AG09309 (cell line): Measurements from ENCODE around the gene SYNDIG1.

Experiments used
- DNase-seq: peaks from one replicate; pipeline ENCODE4 v3.0.0-alpha.2; 2010; ENCODE audit warnings: low read depth
- H3K4me3 ChIP-seq: 2 replicates; pipeline ENCODE4 v1.5.1; 2011; ENCODE audit warnings: mild to moderate bottlenecking, low read depth, low read length, moderate library complexity; ENCODE audit not compliant: control insufficient read depth
- CTCF ChIP-seq: IDR thresholded peaks from 2 replicates; pipeline ENCODE4 v1.5.1; 2011; ENCODE audit warnings: mild to moderate bottlenecking, low read depth, low read length, inconsistent platforms; ENCODE audit not compliant: insufficient read depth, control insufficient read depth; ENCODE audit errors: missing control alignments

Gene SYNDIG1

DNA sequence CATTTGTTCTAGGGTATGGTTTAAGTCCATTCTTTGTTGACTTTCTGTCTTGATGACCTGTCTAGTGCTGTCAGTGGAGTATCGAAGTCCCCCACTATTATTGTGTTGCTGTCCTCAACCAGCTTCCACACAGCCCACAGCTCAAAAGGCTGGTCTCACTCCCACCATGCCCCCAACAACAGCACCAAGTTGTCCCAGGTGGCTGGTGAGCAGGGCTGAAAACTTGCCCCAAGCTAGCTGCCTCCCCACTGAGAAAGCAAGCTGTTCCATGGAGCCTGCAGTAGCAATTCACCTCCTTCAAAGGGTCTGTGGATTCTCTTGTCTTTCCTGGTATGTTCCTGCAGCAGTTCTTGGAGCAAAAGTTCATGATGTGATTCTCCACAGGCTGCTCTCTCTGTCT is 221.0 kb downstream of the SYNDIG1 start:
- DNase-seq, result no peak
- no peak for TF ChIP-seq CTCF
- H3K4me3 ChIP-seq, result no peak overlapping the region

GRCh38 chr20:24691901-24692351 is 222.5 kb downstream of the SYNDIG1 start:
- H3K4me3 ChIP-seq, result no peak overlapping the region
- no peak for DNase-seq
- TF ChIP-seq CTCF, result no peak

DNA sequence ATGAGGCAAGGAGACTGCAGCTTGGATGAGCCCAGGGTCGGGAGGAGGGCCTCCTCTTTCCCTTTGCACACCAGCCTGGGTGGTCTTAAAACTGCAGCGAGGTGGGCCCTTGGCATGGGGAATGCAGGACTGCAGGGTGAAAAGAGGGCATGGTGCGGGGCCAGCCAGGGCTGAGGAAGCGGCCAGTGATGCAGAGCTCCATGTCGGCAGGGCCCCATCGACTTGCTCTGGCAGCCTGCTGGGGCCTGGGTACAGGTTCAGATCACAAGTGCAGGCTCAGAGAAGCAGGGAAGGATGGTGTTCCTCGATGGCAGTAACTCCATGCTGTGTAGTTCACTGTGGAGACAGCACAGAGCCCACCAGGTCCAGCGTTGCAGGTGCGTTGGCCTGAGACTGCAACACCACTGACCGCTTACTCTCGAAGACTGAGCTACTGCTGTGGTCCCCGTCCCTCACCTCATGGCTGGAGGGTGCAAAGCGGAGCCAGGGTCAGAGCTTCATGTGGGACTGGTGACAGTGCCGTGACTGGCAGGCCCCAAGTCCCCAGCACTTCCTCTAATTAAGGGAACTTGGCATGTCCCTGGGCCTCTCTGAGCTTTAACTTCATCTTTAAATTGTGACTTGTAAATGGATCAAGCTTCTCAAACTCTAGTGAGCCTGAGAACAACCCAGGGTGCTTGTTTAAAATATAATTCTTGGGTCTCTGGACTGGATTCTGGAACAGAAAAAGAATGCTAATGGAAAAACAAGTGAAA is 223.2 kb downstream of the SYNDIG1 start:
- H3K4me3 ChIP-seq, result no peak overlapping the region
- DNase-seq, result no peak
- TF ChIP-seq CTCF, result no peak

DNA sequence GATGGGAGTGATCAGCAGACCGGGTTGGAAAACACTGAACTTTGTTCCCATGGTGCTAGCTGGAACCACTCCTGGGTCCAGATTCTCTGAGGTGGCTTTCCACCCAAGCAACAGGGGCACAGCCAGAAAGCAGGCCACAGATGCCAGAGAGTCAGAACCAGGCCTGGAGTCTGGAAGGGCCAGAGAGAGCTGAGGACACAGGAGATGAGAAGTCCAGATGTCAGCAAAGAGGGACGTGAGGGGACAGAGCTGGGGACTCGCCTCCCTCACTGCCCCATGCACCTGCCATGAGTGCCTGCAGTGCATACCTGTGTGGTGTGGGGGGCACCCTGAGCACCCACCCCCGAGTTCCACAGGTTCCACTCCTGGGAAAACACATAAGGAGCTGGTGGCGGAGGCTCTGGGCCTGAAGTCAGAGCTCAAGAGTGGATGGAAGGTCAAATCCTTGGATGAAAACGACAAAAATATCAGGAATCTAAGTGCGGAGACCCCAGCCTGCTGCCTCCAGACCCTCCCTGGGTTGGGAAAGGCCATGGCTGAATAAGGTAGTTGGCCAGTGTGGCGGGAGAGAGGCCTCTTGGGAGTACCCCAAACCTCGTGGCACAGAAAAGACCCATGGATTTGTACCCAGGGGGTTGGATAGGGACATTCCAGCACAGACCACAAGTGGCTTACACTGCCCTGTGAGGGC is 224.2 kb downstream of the SYNDIG1 start:
- TF ChIP-seq CTCF, result no peak
- H3K4me3 ChIP-seq, result no peak overlapping the region
- DNase-seq, result no peak

GRCh38 chr20:24694157-24694726 is 224.8 kb downstream of the SYNDIG1 start:
- H3K4me3 ChIP-seq, result no peak overlapping the region
- TF ChIP-seq CTCF, result no peak
- DNase-seq, result no peak

DNA sequence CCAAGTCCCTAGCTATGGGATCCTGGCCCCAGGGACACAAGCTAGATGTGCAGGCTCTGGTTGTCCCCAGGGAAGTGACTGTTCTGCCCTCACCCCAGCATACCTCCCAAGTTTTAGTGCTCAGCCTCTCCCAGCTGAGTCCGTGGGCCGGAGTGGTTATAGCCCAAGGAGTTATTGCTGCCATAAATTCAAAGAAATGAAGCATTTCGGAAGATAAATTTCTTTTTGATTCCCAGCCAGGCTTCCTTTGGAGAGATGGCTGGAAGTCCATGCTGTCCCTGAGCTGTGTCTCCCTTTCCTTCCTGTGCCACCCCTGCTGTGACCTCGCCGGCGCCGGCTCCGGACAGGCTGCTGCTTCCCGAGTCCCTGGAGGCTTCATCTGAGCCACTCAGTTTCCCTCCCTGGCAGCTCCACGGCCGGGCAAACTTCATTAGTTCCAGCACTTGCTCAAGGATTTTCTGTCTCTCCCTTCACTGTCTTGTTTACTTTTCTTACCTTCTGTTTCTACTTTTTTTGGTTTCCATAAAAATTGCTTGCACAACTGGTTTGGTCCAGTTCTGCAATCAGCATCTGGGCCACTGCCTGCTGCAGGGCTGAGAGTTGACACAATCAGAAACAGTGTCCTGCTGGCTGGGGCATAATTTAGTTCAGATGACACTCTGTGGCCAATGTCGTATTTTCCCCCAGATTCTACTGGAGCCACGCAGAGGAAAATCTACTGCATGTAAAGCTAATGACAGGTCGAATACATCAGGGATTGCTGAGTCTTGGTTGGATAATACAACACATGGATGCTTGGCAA is 225.5 kb downstream of the SYNDIG1 start:
- no peak for TF ChIP-seq CTCF
- H3K4me3 ChIP-seq, result no peak overlapping the region
- DNase-seq, result no peak
